NK-92 treated with Interleukin-12 subunit alpha and Interleukin-12 subunit beta, amount 100 ng/mL, for 24 hours (cell line): ENCODE results near the gene MYADML2.
A peak's percentile ranks its signal among the peaks of the same experiment; 100 is the strongest.

Source experiments
- DNase-seq: peaks from one replicate; lab custom pipeline; 2025; lab: John Stamatoyannopoulos, UW

Gene MYADML2

GRCh38 chr17:81978524-81979298, 31.7 kb upstream of the MYADML2 start:
- DNase-seq: no peak

GRCh38 chr17:81977211-81977808, 30.3 kb upstream of the MYADML2 start, which contains the start of gene ASPSCR1:
Gene ASPSCR1, plus strand, starts transcription at chr17:81977629. Its CDS starts 18 bp downstream, at chr17:81977647.
- peak; percentile 80 for DNase-seq

DNA sequence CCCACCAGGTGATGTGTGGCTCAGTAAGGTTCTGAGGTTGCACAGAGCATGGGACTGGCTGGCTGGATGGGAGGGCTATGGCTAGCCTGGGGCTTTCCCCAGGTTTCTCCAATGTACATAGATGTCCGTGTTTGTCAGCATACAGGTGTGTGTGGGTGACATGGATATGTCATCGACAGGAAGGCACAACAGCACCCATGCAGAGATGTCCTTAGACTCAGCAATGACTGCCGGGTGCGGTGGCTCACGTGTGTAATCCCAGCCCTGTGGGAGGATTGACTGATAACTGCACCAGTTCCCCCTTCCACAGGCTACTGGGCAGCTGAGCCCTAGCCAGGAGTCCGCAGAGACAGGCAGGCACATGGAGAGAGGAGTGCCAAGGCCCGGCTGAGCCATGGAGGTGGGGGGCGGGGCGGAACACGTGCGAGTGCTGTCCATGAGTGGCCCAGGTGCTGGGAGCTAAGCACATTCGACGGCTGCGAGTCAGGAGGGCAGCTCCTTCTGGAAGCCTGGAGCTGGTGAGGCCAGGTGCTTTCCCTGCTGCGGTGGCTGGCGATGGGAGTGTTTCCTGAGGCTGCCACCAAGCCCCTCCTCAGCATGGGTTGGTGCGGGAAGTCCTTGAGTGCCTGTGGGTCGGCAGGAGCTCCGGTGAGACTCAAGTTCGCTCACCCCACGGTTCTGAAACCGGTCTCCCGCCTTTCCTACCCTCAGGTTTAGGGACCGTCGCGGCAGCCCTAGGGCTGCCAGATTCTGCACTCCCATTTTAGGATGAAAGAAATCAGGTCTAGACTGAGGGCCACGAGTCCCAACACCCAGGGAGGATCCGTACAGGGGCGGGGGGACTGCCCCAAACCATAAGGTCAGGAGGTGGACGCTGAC, 29.5 kb upstream of the MYADML2 start:
- no peak for DNase-seq

DNA sequence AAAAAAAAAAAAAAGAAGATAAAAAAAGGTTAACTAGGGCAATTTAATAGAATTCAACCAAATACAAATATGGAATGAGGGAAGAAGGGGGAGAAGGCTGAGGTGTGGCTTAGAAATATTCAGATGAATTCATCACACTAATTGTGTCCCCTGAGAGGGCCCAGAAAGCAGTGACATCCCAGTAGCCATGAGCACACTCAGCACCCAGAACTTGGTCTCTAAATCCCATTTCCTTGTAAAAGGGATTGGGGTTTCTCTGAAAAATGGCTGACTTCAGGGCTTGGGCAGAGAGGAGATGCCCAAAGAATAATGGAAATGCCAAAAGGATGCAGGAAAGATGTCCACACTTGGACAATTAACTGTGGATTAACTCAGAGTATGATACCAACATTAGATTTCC, 26.4 kb upstream of the MYADML2 start:
- DNase-seq: no peak

DNA sequence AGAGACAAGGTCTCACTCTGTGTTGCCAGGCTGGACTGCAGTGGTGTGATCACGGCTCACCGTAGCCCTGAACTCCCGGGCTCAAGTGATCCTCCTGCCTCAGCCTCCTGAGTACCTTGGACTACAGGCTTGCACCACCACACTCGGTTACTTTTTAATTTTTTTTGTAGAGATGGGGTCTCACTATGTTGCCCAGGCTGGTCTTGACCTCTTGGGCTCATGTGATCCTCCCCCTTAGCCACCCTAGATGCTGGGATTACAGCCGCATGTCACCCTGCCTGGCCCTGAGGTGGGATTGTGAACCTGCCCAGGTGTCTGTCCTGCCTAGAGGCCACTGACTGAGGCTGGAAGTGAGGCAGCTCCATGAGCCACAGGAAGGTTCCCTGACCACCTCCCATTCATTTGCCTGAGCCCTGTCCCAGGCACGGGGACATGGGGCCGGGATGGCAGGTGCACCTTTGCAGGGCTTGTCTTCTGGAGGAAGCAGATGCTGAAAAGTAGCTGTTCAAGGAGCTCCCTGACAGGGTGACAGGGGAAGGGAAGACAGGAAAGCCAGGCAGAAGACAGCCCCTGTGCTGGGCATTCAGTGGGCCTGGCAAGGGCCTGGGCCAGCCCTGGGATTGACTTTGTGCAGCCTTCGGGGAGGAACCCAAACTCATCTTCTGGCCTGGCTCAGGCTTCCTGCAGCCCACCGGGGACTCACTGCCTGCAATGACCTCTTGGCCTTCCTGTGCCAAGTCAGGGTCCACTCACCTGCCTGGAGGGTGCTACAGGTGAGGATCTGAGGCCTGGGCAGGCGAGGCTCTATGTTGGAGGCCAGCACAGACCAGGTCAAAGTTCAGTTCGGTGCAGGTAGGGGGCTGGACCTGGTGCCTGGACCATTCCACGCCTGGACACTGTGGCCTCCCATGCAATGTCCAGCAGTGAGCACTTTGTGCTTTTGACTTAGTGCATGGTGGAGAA, 22.1 kb upstream of the MYADML2 start:
- no peak for DNase-seq

DNA sequence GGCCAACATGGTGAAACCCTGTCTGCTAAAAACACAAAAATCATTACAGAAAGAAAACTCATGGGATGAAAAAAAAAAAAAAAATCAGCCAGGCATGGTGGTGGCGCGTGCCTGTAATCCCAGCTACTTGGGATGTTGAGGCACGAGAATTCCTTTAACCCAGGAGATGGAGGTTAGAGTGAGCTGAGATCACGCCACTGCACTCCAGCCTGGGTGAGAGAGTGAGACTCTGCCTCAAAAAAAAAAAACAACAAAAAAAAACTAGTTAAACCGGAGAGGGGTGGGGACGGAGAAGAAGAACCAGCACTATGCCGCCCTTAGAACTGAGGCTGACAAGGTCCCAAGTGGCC, 21.3 kb upstream of the MYADML2 start:
- no peak for DNase-seq

GRCh38 chr17:81967533-81968395, 20.7 kb upstream of the MYADML2 start:
- no peak for DNase-seq

GRCh38 chr17:81967244-81967532, 20.2 kb upstream of the MYADML2 start:
- DNase-seq: no peak

- DNase-seq: no peak
These were observed 19.6 kb upstream of the MYADML2 start for GRCh38 chr17:81966343-81967243.

DNA sequence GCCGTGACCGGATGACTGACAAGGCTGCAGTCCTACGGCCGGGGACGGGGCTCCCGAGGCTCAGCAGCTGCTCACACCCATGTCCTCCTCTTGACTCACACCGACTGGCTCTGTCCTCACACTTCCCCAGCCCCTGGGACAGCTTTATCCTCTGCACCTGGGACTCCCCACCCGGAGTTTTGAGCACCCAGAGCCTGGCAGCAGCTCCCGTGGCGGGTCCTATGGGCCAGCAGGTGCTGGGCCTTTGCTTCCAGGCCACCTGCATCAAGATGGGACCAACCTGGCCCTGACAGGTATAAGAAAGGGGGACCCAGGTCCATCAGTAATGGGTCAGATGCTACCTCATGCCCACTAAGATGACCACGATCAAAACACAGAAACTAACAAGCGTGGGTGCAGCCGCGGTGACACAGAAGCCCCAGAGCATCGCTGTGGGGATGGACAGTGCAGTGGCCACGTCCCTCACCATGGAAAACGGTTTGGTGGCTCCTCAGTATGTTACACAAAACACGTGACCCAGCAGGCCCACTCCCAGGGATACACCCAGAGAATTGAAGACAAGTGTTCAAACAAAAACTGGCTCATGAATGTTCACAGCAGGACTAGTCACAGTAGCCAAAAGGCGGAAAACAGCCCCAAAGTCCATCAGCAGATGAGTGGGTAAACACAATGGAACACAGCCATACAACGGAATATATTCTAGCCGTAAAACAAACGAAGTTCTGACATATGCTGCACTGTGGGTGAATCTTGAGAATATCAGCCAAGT, 17.2 kb upstream of the MYADML2 start:
- no peak for DNase-seq

GRCh38 chr17:81962499-81963441, 15.7 kb upstream of the MYADML2 start:
- DNase-seq: no peak

- DNase-seq: no peak
These were observed 14.8 kb upstream of the MYADML2 start for GRCh38 chr17:81961521-81962498.

DNA sequence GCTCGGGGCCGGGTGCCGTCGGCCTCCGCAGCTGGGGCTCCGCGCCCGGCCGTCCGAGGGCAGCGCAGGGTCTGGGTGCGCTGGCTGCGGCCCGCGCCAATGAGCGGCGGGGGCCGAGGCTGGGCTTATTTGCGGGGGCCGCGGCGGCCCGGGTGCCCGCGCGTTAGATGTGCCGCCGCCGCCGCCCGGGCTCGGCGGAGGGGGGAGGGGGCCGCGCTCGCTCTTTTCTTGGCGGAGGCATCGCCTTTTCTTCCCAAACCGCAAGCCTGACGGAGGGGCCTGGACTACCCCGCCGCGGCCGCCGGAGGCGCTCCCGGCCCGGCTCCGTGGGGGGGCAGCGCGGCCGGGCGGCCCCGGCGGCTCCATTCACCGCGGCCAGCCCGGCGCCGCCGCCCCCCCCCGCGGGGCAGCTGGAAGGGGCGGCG, 14.1 kb upstream of the MYADML2 start, which contains the start of gene NOTUM:
NOTUM (minus strand) TSS at position 101 of the 425 bp plus-strand sequence. CDS start 278 bp downstream, outside the sequence.
- no peak for DNase-seq

- DNase-seq: no peak
These were observed 13.3 kb upstream of the MYADML2 start for GRCh38 chr17:81960130-81960958.

- DNase-seq: no peak
These were observed 12.5 kb upstream of the MYADML2 start for GRCh38 chr17:81959362-81960129.
